ENCODE results near the gene TBCD.

Gene TBCD

DNA sequence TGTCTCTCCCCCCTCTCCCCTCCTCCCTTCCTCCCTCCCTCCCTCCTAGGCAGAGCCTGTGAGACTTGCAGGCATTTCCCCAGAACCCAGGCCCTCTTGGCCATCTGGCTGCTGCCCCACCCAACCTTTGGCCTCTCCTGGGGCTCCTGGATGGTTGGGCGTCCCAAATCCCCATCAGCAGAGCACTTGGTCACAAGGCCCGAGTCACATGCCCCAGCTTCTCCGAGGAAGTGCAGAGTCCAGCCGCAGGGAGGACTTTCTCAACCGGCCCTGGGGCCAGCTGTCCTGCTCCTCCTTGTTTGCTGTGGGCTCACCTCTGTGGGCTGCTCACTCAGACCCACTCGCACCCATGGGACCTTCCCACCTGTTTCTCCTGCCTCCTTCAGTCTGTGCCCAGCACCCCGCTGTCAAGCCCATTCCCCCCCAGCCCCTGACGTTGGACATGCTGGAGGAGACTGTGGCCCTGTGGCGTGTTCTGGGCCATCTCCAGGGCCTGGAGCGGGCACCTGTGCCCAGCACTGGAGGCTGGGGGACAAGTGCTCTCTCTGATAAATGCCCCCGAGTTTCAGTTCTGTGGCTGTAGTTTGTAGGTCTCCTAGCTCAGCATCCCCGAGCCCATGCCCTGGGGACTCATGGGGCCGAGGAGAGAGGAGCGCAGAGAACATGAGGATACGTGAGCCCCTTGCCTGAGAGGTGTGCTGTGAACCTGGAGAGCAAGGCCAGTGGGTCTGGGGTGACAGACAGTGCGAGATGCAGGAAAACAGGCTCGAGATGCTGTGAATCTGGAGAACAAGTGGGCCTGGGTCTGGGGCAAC, 130.2 kb downstream of the TBCD start:
- in situ Hi-C loops (cut with HindIII; ENCODE audit: low pct_ligation_motif_present, low sequenced_read_pairs), result no loop called here
- Histone ChIP-seq H3K27me3 (replicated peaks) (no peaks in the 10 kb centered on the region), H3K27ac (no peak overlapping the region), H3K4me3 (ENCODE audit: low read depth, low read length) (no peak overlapping the region), H3K36me3 (replicated peaks) (no peaks in the 10 kb centered on the region)
- TF ChIP-seq, protein P1, sequence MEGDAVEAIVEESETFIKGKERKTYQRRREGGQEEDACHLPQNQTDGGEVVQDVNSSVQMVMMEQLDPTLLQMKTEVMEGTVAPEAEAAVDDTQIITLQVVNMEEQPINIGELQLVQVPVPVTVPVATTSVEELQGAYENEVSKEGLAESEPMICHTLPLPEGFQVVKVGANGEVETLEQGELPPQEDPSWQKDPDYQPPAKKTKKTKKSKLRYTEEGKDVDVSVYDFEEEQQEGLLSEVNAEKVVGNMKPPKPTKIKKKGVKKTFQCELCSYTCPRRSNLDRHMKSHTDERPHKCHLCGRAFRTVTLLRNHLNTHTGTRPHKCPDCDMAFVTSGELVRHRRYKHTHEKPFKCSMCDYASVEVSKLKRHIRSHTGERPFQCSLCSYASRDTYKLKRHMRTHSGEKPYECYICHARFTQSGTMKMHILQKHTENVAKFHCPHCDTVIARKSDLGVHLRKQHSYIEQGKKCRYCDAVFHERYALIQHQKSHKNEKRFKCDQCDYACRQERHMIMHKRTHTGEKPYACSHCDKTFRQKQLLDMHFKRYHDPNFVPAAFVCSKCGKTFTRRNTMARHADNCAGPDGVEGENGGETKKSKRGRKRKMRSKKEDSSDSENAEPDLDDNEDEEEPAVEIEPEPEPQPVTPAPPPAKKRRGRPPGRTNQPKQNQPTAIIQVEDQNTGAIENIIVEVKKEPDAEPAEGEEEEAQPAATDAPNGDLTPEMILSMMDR (IDR thresholded peaks at IDR 0.05; ENCODE audit: low read depth, low read length, missing control alignments), result no peak
- DNase-seq, result no peak

DNA sequence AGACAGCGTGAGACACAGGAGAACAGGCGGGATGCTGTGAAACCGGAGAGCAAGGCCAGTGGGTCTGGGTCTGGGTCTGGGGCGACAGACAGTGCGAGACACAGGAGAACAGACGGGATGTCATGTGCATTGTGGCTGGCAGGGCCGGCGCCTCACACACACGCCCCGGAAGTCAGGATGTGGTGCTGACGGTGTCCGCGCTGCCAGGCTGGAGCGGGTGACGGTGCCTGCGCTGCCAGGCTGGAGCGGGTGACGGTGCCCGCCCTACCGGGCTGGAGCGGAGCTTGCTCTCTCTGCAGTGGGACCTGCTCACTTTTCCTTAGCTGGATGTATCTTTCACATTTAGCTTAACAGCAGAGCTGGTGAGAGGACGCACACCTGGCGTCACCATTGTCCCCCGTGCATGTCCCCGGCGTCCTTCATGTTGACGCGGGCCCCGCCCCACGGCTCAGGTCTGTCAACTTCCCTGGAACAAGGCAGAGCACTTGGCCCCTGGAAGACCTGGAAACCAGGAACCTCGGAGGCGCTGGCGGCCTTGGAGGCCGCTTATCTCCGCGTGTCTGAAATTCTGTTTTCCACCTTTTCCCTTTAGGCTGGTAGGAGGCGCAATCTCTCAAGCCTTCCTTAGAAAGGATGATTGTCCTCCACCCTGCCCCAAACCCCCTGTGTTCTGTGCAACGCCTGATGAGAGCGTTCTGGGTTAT, 131.0 kb downstream of the TBCD start:
- Histone ChIP-seq H3K4me3 (ENCODE audit: low read depth, low read length) (no peak overlapping the region), H3K36me3 (replicated peaks) (no peaks in the 10 kb centered on the region), H3K27ac (no peak overlapping the region), H3K27me3 (replicated peaks) (no peaks in the 10 kb centered on the region)
- in situ Hi-C loops (cut with HindIII; ENCODE audit: low pct_ligation_motif_present, low sequenced_read_pairs), result no loop called here
- no peak for DNase-seq
- TF ChIP-seq, protein P1 (IDR thresholded peaks at IDR 0.05; ENCODE audit: low read depth, low read length, missing control alignments), result no peak

DNA sequence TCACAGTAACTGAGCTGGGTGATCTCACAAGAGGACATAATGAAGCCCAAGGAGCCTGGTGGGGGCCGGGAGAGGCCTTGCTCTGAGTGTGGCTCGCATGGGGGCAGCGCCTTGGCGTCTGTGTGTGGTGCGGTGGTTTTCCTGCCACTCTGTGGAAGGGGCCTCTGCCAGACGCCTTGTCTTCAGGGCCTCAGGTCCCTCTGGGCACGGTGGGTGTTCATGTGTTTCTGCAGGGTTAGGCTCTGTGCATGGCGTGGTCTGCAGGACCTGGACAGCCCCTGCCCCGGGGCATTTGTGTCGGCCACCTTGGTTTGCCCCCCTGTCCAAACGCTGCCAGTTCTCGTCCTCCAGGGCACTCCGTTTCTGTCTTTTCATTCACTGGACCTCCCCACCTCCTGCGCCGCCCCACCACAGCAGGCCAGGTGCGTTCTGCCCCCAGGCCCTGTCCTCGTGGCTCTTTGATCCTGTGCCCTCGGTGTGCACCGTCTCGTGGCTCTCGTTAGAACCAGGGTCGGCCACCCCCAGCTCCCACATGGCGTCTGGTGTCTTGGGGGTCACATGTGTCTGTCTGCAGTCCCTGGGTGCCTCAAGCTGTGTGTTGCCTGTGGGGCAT, 131.7 kb downstream of the TBCD start:
- no peaks in the 10 kb centered on the region for H3K27me3 ChIP-seq (replicated peaks)
- TF ChIP-seq, protein P1 (IDR thresholded peaks at IDR 0.05; ENCODE audit: low read depth, low read length, missing control alignments), result no peak
- no peak overlapping the region for H3K27ac ChIP-seq
- in situ Hi-C loops (cut with HindIII; ENCODE audit: low pct_ligation_motif_present, low sequenced_read_pairs), result no loop called here
- H3K4me3 ChIP-seq (ENCODE audit: low read depth, low read length), result no peak overlapping the region
- H3K36me3 ChIP-seq (replicated peaks), result no peaks in the 10 kb centered on the region
- DNase-seq, result no peak

DNA sequence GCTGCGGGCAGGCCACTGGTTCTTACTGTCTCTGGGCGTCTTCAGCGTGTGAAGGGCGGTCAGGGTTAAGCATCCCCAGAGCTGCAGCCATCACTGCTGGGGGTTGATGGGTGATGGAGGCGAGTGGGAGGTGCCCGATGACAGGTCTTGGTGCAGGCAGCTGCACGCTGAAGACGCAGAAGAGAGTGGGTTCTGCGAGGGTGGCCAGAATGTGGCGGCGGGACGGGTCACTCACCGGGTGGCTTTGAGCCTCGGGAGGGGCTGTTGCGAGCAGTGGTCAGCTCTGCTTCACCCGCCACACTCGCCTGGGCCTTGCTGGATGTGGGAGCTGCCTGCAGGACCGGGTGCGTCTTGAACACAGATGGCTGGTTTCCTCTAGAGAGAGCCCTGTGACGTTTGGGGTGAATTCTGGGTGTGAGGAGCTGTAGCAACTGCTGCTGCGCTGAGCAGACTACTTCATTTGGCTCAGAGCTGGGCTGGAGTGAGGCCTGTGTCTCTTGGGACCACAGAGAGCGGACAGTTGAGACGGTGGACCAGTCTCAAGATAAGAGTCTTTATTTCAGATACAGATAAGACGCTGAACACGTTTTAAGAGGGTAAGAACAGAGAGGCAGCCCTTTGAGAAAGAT, 132.6 kb downstream of the TBCD start:
- H3K4me3 ChIP-seq (ENCODE audit: low read depth, low read length), result no peak overlapping the region
- no peaks in the 10 kb centered on the region for H3K36me3 ChIP-seq (replicated peaks)
- no peak for DNase-seq
- in situ Hi-C loops (cut with HindIII; ENCODE audit: low pct_ligation_motif_present, low sequenced_read_pairs), result no loop called here
- TF ChIP-seq, protein P1 (IDR thresholded peaks at IDR 0.05; ENCODE audit: low read depth, low read length, missing control alignments), result no peak
- H3K27ac ChIP-seq, result no peak overlapping the region
- H3K27me3 ChIP-seq (replicated peaks), result no peaks in the 10 kb centered on the region

DNA sequence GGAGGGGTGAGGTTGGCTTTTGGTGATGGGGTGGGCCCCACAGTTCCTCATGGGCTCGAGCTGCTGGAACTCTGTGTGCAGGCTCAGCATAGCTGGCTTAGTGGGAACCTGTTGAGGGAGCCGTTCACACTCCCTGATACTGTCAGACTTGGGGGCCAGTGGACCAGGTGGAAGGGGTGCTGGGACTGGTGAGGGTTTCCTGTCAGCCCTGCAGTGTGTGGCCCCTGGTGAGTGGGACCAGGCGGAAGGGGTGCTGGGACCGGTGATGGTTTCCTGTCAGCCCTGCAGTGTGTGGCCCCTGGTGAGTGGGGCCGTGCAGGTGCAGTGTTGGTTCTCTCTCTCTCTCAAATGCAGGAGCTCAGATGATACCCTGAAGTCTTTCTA, 133.1 kb downstream of the TBCD start:
- DNase-seq, result no peak
- TF ChIP-seq, protein P1 (IDR thresholded peaks at IDR 0.05; ENCODE audit: low read depth, low read length, missing control alignments), result no peak
- Histone ChIP-seq H3K4me3 (ENCODE audit: low read depth, low read length) (no peak overlapping the region), H3K27me3 (replicated peaks) (no peaks in the 10 kb centered on the region), H3K27ac (no peak overlapping the region), H3K36me3 (replicated peaks) (no peaks in the 10 kb centered on the region)
- in situ Hi-C loops (cut with HindIII; ENCODE audit: low pct_ligation_motif_present, low sequenced_read_pairs), result no loop called here
